Measurements from ENCODE around the gene RBM14.

DNA sequence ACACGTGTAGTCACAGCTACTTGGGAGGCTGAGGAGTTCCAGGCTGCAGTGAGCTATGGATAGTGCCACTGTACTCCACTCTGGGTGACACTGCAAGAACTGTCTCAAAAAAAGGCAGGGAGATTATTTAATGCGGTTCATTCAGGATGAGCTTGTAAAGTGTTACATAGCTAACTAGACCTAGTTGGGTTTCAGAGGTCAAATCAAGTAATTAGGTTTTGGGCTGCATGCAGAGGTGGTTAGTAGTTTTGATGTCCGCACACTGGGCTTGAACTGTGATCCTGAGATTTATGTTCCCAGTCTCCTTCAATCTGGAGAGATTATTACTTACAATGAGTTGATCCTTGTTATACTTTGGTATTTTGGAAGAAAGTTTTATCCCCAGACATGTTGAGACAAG lies 20.0 kb downstream of the RBM14 start:
- TF ChIP-seq LEF1 (IDR thresholded peaks at IDR 0.05; ENCODE audit: borderline replicate concordance): no peak
- TF ChIP-seq SP1 (IDR thresholded peaks at IDR 0.05): no peak
- TF ChIP-seq BHLHE40 (IDR thresholded peaks at IDR 0.05; ENCODE audit: borderline replicate concordance): no peak
- TF ChIP-seq ZNF384 (IDR thresholded peaks at IDR 0.05): no peak
- no peak for TF ChIP-seq FOXM1 (IDR thresholded peaks at IDR 0.05; ENCODE audit: borderline replicate concordance)
